Neuron (in vitro differentiated cells): ENCODE data around the gene CCDC149.

Source experiments
- H2AFZ ChIP-seq: one replicate; pipeline ENCODE4 v1.6.1; 2013; ENCODE audit warnings: low read depth, mild to moderate bottlenecking, inconsistent platforms, low read length, moderate library complexity
- H3K27me3 ChIP-seq: one replicate; pipeline ENCODE4 v1.6.1; 2013; ENCODE audit warnings: low read length; ENCODE audit not compliant: insufficient read depth
- H3K36me3 ChIP-seq: one replicate; pipeline ENCODE4 v1.6.1; 2013; ENCODE audit warnings: low read length; ENCODE audit not compliant: insufficient read depth
- H3K4me1 ChIP-seq: one replicate; pipeline ENCODE4 v1.6.1; 2013; ENCODE audit warnings: low read length; ENCODE audit not compliant: insufficient read depth
- H3K4me3 ChIP-seq: 2 replicates; pipeline ENCODE4 v1.5.1; 2013; ENCODE audit warnings: mild to moderate bottlenecking, low read length, moderate library complexity
- H3K9me3 ChIP-seq: one replicate; pipeline ENCODE4 v1.6.1; 2013; ENCODE audit warnings: low read length

Gene CCDC149

DNA sequence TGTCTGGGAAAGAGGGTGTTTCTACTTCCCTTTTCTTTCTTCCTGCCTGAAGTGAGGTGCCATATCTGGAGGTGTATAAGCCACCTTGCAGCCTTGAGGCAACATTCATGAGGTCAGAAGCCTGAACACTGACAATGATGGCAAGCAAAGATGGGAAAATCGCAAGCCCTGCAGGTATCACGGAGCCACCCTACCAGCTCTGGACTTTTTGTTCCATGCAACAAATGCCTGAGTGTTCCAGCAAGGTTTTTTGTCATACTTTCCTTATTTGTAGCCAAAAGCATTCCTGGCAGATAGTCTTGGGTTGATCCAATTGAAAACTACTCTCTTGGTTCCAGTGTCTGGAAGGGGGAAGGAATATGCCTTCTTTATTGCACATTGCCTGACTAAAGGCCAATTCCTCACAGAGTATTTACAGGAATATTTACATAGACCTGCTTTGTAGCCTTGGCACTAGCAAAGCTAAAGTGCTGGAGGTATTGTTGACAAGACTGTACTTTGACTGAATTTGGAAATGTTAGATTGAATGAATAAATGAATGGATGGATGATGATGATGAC lies 131.8 kb downstream of the CCDC149 start:
- Histone ChIP-seq H3K4me1 (no peaks in the 10 kb centered on the region), H2AFZ (no peak overlapping the region), H3K36me3 (no peaks in the 10 kb centered on the region), H3K4me3 (no peak overlapping the region), H3K27me3 (no peaks in the 10 kb centered on the region), H3K9me3 (no peaks in the 10 kb centered on the region)

DNA sequence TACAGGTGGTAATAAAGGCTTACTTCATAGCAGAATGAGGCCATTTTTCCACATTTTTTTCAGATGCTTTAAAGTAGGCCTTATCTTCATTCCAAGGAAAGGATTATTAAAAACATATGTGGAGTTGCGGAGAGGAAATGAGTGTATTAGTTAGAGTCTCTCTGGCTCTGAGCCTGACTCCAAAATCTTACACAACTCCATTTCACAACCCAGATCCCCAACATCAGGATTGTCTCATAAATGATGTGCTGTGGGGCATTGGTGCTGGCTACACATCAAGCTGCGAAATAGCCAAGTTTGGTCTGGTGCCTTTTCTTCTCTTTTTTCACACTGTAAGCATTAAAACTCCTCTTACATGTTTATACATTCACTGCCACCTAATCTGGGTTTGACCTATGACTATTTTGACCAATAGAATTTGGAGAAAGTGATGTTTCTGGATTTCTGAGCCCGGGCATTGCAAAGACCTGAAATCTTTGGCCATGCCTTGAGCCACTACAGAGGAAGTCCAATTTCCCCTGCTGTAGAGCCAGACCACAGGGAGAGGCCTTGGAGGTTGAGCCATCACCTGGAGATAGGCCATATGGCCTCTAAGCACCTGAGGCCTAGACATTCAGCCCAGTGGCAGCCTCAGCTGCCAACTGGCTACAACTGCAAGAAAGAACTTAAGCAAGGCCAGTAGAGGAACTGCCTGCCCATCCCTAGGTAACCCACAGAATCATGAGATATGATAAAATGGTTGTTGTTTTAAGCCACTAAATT lies 134.2 kb downstream of the CCDC149 start:
- H3K4me1 ChIP-seq, result no peaks in the 10 kb centered on the region
- no peaks in the 10 kb centered on the region for H3K27me3 ChIP-seq
- H3K9me3 ChIP-seq, result no peaks in the 10 kb centered on the region
- no peak overlapping the region for H2AFZ ChIP-seq
- H3K4me3 ChIP-seq, result no peak overlapping the region
- no peaks in the 10 kb centered on the region for H3K36me3 ChIP-seq

DNA sequence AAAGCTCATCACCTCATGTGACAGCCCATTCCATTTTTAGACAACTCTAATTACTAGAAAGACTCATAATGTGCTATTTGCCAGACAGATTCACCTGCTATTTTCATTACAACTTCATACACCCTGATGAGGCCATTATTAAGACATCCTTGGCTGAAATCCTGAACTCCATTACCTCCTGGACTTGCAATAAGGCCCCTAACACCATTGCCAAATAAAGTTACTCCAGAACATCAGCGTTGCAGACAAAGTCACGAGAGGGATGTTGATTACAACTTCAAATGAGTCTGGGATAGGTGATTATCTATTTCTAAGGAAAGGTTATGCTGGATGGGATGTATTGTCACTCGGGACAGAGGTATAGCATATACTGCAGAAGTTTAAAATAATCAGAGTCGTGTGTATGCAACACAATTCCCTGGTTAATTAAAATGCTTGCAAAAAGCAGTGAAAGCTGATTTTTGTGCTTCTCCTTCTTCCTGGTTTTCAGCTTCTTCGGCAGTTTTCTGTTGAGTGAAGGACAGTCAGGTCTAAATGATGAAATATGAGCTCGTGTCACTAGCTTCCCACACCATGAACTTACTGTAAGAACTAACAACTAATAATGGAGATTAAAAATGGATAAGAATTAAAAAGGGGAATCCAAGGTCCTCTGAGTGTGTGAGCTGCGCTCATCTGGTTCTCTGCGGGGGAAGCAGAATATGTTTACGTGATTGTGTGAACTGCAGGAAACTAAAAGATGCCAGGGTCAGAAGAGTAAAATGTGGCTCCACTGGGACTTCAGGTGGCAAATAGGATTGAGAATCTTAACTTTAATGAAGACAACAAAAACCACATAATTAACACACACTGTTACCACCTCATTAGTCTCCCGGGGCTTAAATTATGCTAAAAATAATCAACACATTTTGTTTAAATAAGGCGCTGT lies 135.0 kb downstream of the CCDC149 start:
- Histone ChIP-seq H3K4me3 (no peak overlapping the region), H3K27me3 (no peaks in the 10 kb centered on the region), H3K36me3 (no peaks in the 10 kb centered on the region), H3K9me3 (no peaks in the 10 kb centered on the region), H3K4me1 (no peaks in the 10 kb centered on the region), H2AFZ (no peak overlapping the region)

DNA sequence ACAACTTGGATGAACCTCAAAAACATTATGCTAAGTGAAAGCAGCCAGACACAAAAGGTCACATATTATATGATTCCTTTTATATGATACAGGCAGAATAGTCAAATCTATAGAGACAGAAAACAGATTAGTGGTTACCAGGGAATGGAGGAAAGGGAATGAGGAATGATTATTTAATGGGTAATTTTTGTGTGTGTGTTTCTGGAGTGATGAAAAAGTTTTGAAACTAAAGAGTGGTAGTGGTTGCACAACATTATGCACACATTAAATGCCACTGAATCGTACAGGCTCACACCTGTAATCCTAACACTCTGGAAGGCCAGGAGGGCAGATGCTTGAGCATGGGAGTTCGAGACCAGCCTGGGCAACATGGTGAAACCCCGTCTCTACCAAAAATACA lies 137.1 kb downstream of the CCDC149 start:
- H3K4me1 ChIP-seq, result no peaks in the 10 kb centered on the region
- H3K4me3 ChIP-seq, result no peak overlapping the region
- no peaks in the 10 kb centered on the region for H3K27me3 ChIP-seq
- H3K36me3 ChIP-seq, result no peaks in the 10 kb centered on the region
- no peaks in the 10 kb centered on the region for H3K9me3 ChIP-seq
- no peak overlapping the region for H2AFZ ChIP-seq

DNA sequence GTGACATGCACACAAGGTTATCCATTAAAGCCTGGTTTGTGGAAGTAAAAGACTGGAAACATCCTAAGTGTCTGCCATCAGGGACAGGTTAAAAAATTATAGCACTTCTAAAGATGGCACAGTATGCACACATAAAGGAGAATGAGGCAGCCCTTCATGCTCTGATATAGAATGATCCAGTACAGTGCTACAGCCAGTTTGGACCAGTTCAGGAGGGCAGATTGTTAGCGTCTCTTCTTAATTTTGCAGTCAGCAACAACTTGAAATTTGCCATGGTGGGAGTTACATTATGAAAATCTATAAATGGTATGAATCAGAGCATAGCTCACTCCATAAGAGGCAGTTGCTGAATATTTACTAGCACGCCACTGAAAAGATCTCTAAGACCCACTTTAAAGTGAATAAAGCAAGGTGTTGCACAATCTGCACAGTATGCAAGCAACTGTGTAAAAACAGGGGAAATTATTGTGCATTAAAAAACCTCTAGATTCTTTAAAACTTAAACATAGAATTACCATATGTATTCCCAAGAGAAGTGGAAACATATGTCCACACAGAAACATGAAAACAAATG lies 137.7 kb downstream of the CCDC149 start:
- Histone ChIP-seq H3K4me3 (no peak overlapping the region), H3K36me3 (no peaks in the 10 kb centered on the region), H3K4me1 (no peaks in the 10 kb centered on the region), H2AFZ (no peak overlapping the region), H3K27me3 (no peaks in the 10 kb centered on the region), H3K9me3 (no peaks in the 10 kb centered on the region)

DNA sequence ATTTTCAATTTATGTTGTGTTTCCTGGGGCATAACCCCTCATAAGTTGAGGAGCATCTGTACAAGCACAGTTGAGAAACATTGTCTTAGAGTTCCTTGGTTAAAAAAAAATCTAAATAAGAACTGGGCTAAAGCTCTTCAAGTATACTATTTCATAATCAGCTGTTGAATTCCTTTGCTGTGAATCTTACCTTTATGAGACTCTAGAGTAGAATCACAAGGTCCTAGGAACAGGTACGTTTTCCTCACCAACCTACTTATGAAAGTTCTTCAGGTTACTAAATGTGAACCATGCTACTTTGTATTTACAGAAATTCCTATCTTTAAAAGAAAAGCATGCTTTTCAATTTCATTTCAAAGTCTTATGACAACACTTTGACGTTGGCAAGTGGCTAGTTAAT lies 138.4 kb downstream of the CCDC149 start:
- H3K9me3 ChIP-seq, result no peaks in the 10 kb centered on the region
- H2AFZ ChIP-seq, result no peak overlapping the region
- H3K27me3 ChIP-seq, result no peaks in the 10 kb centered on the region
- H3K4me1 ChIP-seq, result no peaks in the 10 kb centered on the region
- H3K36me3 ChIP-seq, result no peaks in the 10 kb centered on the region
- H3K4me3 ChIP-seq, result no peak overlapping the region

DNA sequence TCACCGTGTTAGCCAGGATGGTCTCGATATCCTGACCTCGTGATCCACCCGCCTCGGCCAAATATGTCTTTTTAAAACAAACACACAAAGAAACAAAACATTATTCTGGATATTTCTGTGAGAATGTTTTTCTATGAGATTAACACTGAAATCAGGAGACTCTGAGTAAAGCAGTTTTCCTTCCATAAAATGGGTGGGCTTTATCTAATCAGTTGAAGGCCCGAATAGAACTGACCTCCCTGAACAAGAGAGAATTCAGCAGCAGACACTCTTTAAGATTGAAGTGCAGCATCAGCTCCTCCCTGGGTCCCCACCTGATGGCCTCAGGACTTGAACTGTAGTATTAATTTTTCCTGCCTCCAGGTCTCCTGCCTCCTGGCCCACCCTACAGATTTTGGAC lies 139.9 kb downstream of the CCDC149 start:
- no peak overlapping the region for H2AFZ ChIP-seq
- no peaks in the 10 kb centered on the region for H3K27me3 ChIP-seq
- H3K9me3 ChIP-seq, result no peaks in the 10 kb centered on the region
- no peaks in the 10 kb centered on the region for H3K4me1 ChIP-seq
- H3K4me3 ChIP-seq, result no peak overlapping the region
- no peaks in the 10 kb centered on the region for H3K36me3 ChIP-seq

DNA sequence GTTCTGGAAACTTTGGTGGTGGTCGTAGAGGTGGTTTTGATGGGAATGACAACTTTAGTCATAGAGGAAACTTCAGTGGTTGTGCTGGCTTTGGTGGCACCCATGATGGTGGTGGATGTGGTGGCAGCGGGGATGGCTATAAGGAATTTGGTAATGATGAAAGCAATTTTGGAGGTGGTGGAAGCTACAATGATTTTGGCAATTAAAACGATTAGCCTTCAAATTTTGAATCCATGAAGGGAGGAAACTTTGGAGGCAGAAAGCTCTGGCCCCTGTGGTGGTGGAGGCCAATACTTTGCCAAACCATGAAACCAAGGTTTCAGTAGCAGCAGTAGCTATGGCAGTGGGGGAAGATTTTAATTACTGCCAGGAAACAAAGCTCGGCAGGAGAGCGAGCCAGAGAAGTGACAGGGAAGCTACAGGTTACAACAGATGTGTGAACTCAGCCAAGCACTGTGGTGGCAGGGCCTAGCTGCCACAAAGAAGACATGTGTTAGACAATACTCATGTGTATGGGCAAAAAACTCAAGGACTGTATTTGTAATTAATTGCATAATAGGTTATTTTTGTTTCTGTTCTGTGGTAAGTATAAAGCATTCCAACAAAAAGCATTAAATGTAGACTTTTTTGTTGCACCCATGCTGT lies 140.7 kb downstream of the CCDC149 start:
- H3K36me3 ChIP-seq, result no peaks in the 10 kb centered on the region
- no peak overlapping the region for H3K4me3 ChIP-seq
- H3K9me3 ChIP-seq, result no peaks in the 10 kb centered on the region
- no peaks in the 10 kb centered on the region for H3K27me3 ChIP-seq
- no peaks in the 10 kb centered on the region for H3K4me1 ChIP-seq
- no peak overlapping the region for H2AFZ ChIP-seq

DNA sequence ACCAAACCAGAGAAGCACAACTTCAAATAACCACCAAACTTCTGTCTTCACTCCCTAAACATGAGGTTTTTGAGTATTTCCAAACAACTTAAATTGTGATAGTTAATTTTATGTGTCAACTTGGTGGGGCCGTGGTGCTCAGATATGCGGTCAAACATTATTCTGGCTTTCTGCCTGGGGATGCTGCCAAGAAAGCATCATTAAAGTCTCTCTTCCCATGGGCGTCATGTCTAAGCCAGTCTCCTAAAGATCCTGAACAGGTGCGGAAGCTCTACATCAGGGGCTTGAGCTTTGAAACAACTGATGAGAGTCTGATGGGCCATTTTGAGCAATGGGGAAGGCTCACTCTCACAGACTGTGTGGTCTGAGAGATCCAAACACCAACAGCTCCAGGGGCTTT lies 141.6 kb downstream of the CCDC149 start:
- Histone ChIP-seq H3K36me3 (no peaks in the 10 kb centered on the region), H3K4me3 (no peak overlapping the region), H3K9me3 (no peaks in the 10 kb centered on the region), H3K4me1 (no peaks in the 10 kb centered on the region), H3K27me3 (no peaks in the 10 kb centered on the region), H2AFZ (no peak overlapping the region)

DNA sequence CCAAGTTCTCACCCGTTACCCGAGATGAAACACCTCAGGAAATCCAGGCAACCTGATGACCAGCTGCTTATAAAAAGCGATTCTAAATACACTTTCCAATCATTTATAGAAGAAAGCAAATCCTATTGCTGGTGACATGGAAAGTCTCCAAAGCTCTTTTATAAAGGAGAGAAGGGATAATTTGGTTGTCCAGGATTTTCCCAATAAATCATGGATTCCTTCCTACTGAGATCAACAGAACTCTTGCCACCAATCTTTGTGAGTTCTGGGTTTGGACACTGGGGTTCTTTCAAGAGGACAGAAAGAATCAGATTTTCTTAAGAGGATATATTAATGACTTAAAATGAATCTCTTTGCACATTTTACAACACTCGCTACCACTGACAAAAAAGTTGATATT lies 142.2 kb downstream of the CCDC149 start:
- Histone ChIP-seq H3K27me3 (no peaks in the 10 kb centered on the region), H2AFZ (no peak overlapping the region), H3K9me3 (no peaks in the 10 kb centered on the region), H3K36me3 (no peaks in the 10 kb centered on the region), H3K4me3 (no peak overlapping the region), H3K4me1 (no peaks in the 10 kb centered on the region)

DNA sequence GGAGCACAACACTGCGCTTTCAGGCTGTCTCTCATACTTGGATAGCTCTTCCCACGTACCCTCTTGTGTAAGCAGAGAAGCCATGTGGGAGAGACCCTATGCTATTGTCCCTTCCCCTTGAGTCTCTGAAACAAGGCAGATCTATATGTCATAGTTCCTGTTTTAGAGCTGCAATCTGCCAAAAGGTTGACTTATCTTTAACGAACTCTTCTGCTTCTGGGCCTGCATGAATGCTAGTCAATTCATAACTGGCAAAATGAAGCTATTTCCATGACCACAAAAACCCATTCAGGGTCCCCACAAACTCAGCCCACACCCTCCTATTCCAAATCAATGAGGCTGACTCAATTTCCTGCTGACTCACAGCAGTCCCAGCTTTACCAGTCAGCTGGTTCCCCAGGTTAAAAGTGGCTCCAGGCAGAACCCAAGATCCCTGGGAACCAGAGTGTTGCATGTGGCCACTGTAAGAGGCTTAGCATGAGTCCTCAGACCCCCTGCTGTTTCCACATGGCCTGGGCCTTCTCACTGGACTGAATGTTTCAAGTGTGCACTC lies 142.7 kb downstream of the CCDC149 start:
- H3K4me3 ChIP-seq, result no peak overlapping the region
- no peak overlapping the region for H2AFZ ChIP-seq
- no peaks in the 10 kb centered on the region for H3K4me1 ChIP-seq
- no peaks in the 10 kb centered on the region for H3K36me3 ChIP-seq
- H3K27me3 ChIP-seq, result no peaks in the 10 kb centered on the region
- H3K9me3 ChIP-seq, result no peaks in the 10 kb centered on the region

DNA sequence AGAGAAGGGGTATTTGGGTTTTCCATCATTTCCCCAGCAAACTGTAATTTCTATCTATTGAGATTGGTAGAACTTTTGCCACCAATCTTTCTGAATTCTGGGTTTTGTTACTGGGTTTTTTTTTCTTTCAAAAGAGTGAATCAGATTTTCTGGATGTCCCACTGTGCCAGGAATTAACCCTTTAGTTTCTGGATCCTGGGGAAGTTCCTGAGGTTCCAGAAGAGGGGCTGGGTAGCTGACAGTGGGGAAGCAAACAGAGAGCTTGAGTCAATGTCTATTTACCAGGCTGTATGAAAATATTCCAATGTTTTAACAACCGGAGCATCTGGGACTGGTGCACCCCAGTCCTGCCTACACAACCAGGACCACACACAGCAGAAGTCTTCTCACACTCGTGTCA lies 143.3 kb downstream of the CCDC149 start:
- no peaks in the 10 kb centered on the region for H3K4me1 ChIP-seq
- H3K9me3 ChIP-seq, result no peaks in the 10 kb centered on the region
- H3K4me3 ChIP-seq, result no peak overlapping the region
- no peaks in the 10 kb centered on the region for H3K27me3 ChIP-seq
- no peak overlapping the region for H2AFZ ChIP-seq
- H3K36me3 ChIP-seq, result no peaks in the 10 kb centered on the region
